HPDE6-E6E7 (cell line): ENCODE measurements around the gene PDE1C.
"Not testable (repeated sequence)": the region's sequence is repeated elsewhere in the genome, so short reads cannot be mapped to it uniquely, and the experiment has no call there.

Experiments used
- DNase-seq: peaks from one replicate; pipeline ENCODE4 v3.0.0; 2011; ENCODE audit warnings: missing footprints; ENCODE audit errors: extremely low spot score

PDE1C gene

GRCh38 chr7:31850066-31850465 lies 220.1 kb downstream of the PDE1C start:
- no peak for DNase-seq

GRCh38 chr7:31835471-31835870 lies 234.7 kb downstream of the PDE1C start:
- DNase-seq, result no peak

- not testable (repeated sequence) for DNase-seq
These were observed 236.6 kb downstream of the PDE1C start for GRCh38 chr7:31833625-31834024.

DNA sequence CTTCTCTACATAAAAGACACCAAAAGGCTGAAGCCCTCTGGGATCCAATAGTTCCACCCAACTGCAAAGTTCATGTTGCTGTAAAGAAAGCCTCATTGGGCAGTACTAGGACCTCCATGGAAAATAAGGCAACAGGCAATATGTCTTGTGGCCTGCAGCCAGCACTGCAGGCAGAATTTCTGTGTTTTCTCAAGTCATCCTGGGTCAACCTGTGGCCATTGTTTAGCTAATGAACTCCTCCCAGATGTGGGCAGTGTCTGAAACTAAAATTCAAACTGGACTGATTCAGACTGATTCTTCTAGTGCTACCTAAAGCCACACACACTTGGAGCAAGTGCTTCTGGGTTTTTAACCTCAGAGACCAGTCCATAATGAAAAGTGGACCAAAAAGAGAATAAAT lies 241.7 kb downstream of the PDE1C start:
- no peak for DNase-seq

GRCh38 chr7:31825576-31825975 lies 244.6 kb downstream of the PDE1C start:
- DNase-seq, result no peak

- DNase-seq, result no peak
These were observed 251.2 kb downstream of the PDE1C start for GRCh38 chr7:31819031-31819430.

DNA sequence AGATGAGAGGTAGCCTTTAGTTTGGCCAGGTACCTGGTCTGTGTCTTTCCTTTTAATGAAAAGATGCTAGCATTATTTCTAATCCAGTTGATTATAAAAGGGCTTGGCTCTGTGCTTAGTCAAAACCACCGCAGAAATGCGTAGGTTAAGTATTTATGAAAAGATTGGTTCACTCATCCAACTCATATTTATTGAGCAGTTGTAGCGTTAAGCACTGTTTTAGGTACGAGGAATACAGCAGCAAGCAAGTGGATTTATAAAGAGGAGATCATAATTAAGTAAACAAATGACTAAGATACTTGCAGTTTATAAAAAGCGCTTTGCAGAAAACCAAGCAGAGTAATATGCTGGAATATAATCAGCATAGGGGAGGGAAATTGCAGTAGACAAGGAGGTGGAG lies 253.4 kb downstream of the PDE1C start:
- no peak for DNase-seq

GRCh38 chr7:31815796-31816195 lies 254.4 kb downstream of the PDE1C start:
- DNase-seq, result no peak

DNA sequence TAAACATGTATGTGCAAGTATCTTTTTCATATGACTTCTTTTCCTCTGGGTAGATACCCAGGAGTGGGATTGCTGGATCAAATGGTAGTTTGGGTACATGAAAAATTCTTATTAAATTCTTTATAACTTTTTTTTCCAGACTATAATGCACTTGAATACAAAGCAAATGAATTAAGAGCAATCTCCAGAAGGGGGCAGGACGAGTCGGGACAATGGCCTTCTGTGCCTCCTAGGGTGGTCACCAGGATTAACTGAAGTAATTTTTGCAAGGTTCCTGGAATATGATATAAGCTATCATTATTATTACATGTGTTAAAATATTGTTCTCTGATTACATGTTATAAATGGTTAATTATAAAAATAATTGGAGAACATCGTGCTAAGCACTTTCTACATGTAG lies 256.0 kb downstream of the PDE1C start:
- no peak for DNase-seq

GRCh38 chr7:31811650-31812461 lies 258.4 kb downstream of the PDE1C start:
- DNase-seq, result no peak

DNA sequence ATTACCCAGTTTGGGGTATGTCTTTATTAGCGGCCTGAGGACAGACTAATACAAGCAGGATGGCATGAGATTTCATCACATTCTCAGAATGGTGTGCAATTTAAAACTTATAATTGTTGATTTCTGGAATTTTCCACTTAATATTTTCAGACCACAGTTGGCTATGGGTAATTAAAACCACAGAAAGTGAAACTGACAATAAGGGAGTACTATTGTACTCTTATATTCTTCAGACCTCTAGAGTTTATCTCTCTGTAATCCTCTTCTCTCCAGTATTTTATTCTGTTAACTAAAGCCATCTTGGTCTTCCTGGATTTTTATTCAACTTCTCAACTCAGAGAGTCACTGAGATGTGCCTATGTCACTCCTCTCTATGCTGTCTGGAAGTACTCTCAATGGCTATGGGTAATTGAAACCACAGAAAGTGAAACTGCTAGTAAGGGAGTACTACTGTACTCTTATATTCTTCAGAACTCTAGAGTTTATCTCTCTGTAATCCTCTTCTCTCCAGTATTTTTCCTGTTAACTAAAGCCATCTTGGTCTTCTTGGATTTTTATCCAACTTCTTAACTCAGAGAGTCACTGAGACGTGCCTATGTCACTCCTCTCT lies 264.9 kb downstream of the PDE1C start:
- DNase-seq, result no peak

DNA sequence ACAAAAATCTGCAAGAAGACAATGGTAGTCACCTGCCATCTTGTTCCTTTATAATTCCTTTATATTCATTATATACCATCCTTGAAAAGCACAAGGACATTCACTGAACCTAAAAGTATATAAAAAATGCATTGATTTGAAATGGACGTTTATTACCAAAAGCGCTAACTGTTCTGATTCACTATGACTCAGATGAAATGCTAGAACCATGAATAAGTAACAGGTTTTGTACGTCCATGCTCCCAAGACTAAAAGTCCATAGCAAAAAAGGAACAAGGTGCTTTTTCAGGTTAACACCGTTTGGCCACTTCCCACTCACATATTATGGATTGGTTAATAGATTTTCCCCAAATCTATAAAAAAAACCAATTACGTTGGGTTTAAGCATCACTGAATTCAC lies 273.8 kb downstream of the PDE1C start:
- peak; percentile 11 for DNase-seq

- DNase-seq, result no peak
These were observed 275.3 kb downstream of the PDE1C start for GRCh38 chr7:31794851-31795344.

DNA sequence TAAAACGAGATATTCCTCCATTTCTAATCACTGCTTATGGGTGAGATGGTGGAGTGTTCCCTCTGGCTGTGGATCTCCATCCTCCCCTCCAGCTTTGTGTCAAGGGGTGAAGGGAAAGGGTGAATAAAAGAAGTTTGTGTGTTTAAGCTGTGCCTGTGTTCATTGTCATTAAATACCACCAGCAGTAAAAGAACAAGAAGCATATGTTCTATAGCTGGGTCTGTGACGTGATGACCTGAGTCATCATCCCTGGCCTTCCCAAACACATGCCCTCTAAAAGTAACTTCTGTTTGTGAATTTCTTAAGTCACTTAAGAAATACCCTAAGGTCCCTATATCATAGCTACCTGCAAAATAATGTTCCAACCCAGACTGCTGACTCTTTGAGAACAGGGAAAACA lies 278.3 kb downstream of the PDE1C start:
- DNase-seq, result no peak

GRCh38 chr7:31788883-31789680 lies 281.1 kb downstream of the PDE1C start:
- DNase-seq, result no peak

GRCh38 chr7:31788445-31788844 lies 281.8 kb downstream of the PDE1C start:
- no peak for DNase-seq

GRCh38 chr7:31786326-31786725 lies 283.9 kb downstream of the PDE1C start:
- DNase-seq, result no peak

DNA sequence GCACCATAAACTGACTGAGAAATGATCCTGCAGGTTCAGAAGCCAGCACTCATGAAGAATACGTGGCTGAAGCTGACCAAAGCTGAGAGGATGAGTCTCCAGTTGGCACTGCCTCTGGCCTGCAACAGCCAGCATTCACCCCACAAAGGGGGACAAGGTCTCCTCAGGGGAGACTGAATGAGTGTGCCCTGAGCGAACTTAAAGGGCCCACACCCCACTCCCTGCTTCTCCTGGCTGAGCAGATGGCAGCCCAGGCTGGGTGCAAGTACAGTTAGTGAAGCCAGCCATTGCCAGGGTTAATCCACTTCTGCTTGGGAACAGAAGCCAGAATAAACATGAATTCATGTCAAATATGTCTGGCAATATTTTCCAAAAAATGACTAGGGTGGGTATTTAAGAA lies 285.1 kb downstream of the PDE1C start:
- no peak for DNase-seq

GRCh38 chr7:31783221-31783620 lies 287.0 kb downstream of the PDE1C start:
- no peak for DNase-seq

GRCh38 chr7:31782411-31782991 lies 287.7 kb downstream of the PDE1C start:
- DNase-seq, result peak; percentile 29

GRCh38 chr7:31778296-31778695 lies 291.9 kb downstream of the PDE1C start:
- no peak for DNase-seq

DNA sequence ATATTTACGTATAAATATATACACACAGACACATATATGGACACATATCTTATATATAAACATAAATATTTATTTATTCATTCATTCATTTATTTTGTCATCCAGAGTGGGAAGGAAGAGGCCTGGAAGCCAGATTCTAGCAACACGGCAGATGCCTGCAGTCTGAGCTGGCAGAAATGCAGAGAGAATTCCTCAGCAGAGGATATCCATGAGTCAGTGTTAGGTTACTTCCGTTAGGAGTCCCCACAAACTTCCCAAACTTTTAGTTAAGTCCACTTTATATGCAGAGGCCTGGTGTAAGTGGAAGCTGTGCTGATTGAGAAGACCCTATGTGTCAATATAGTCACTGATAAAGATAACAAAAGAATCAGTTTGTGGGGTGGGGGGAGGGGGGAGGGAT lies 293.6 kb downstream of the PDE1C start:
- DNase-seq, result peak; percentile 44
